ENCODE measurements around the gene GLT1D1. TPM values are rescaled to one million over a fixed set of nuclear protein-coding genes. Genes with fewer than 3 reads are reported as not detected.

GLT1D1 gene
- total RNA-seq, 1 experiment from 2014 or later = not detected

DNA sequence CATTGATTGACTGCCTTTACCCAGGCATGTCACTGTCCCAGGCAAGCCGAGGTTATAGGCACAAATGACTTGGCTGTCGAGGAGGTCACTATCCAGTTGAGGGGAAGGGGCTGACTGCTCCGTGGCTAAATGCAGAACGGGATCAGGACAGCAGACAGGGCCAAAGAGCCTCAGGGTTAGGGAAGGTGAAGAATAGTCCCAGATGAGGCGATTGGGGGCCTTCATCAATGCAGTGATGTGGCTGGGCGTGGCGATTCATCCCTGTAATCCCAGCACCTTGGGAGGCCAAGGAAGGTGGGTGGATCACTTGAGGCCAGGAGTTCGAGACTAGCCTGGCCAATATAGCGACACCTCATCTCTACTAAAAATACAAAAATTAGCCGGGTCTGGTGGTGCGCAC lies 10.7 kb upstream of the GLT1D1 start:
- no peaks in the 10 kb centered on the region for H3K79me2 ChIP-seq (ENCODE audit: insufficient read depth, low read length)
- H4K20me1 ChIP-seq (ENCODE audit: insufficient read depth) = no peaks in the 10 kb centered on the region
- no peak overlapping the region for H2AFZ ChIP-seq (ENCODE audit: low read depth, low read length, poor library complexity, severe bottlenecking)
- 0 out of 2 replicates have a peak, but pooled peaks cover 16% of the 10 kb centered on the region for H3K27me3 ChIP-seq (ENCODE audit: insufficient read depth, low read length)
- intact Hi-C loops (cut with micrococcal nuclease) = no loop called here
- no peak for ATAC-seq
- H3K36me3 ChIP-seq (ENCODE audit: control insufficient read depth in 1 of 2, insufficient read depth in 2 of 2, low read length in 2 of 2) = no peaks in the 10 kb centered on the region
- H3K9me2 ChIP-seq (ENCODE audit: insufficient read depth) = no peaks in the 10 kb centered on the region
- TF ChIP-seq CEBPB (IDR thresholded peaks at IDR 0.05; ENCODE audit: low read depth) = no peak
- TF ChIP-seq, protein P1, sequence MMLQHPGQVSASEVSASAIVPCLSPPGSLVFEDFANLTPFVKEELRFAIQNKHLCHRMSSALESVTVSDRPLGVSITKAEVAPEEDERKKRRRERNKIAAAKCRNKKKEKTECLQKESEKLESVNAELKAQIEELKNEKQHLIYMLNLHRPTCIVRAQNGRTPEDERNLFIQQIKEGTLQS (IDR thresholded peaks at IDR 0.05) = no peak
- no peak for TF ChIP-seq SP1 (IDR thresholded peaks at IDR 0.05; ENCODE audit: low read depth)
- no peak for TF ChIP-seq SRF (IDR thresholded peaks at IDR 0.05; ENCODE audit: low read depth)
- TF ChIP-seq CBX3 (IDR thresholded peaks at IDR 0.05; ENCODE audit: low read depth) = no peak
- TF ChIP-seq TCF7L2 (IDR thresholded peaks at IDR 0.05; ENCODE audit: borderline replicate concordance, extremely low read depth, insufficient read depth, insufficient read length) = no peak
- no peak for TF ChIP-seq ZFX (IDR thresholded peaks at IDR 0.05)
- no peak for TF ChIP-seq FOSL1 (IDR thresholded peaks at IDR 0.05; ENCODE audit: low read depth)
- TF ChIP-seq ELF1 (IDR thresholded peaks at IDR 0.05; ENCODE audit: borderline replicate concordance, low read depth) = no peak
- no peak overlapping the region for H3K27ac ChIP-seq (ENCODE audit: low read depth, low read length)
- no peak overlapping the region for H3K4me3 ChIP-seq (replicated peaks in 1 of 2; ENCODE audit: low read depth in 1 of 2, low read length in 2 of 2)
- CTCF ChIA-PET = no interaction called here
- no TSS peak for BruUV-seq (replicated peaks)
- no peak for DNase-seq (ENCODE audit: low read depth, low spot score)
- POLR2A ChIA-PET = no interaction called here
- no peaks in the 10 kb centered on the region for H3K4me1 ChIP-seq (ENCODE audit: control insufficient read depth in 1 of 2, insufficient read depth in 2 of 2, low read length in 2 of 2)
- no peaks in the 10 kb centered on the region for H3K9me3 ChIP-seq (ENCODE audit: control insufficient read depth in 1 of 2, insufficient read depth in 1 of 2, low read depth in 1 of 2, low read length in 2 of 2)
- RAD21 ChIA-PET (ENCODE audit: low non-redundant PET in 1 of 2, low total read pairs in 2 of 2, uncharacterized antibody in 2 of 2, unreplicated experiment in 2 of 2) = no interaction called here
- H3K4me2 ChIP-seq (ENCODE audit: low read length) = no peak overlapping the region
- H3K9ac ChIP-seq (ENCODE audit: low read length) = no peak overlapping the region

DNA sequence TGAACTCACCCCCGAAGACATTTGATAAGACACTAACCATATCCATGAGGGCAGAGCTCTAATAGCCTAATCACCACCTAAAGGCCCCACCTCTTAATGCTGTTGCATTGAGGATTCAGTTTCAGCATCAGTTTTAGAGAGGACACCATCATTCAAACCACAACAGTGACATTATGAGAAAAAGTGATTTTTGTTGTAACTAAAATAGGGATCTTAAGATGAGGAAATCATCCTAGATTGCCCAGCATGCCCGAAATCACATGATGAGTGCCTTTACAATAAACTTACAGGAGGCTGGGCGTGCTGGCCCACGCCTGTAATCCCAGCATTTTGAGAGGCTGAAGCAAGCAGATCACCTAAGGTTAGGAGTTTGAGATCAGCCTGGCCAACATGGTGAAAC lies 9.7 kb upstream of the GLT1D1 start:
- Histone ChIP-seq H3K4me2 (ENCODE audit: low read length) (no peak overlapping the region), H3K4me1 (ENCODE audit: control insufficient read depth in 1 of 2, insufficient read depth in 2 of 2, low read length in 2 of 2) (no peaks in the 10 kb centered on the region), H4K20me1 (ENCODE audit: insufficient read depth) (no peaks in the 10 kb centered on the region), H3K79me2 (ENCODE audit: insufficient read depth, low read length) (no peaks in the 10 kb centered on the region), H3K9me2 (ENCODE audit: insufficient read depth) (no peaks in the 10 kb centered on the region), H3K4me3 (replicated peaks in 1 of 2; ENCODE audit: low read depth in 1 of 2, low read length in 2 of 2) (no peak overlapping the region), H3K27me3 (ENCODE audit: insufficient read depth, low read length) (0 out of 2 replicates have a peak, but pooled peaks cover 16% of the 10 kb centered on the region), H2AFZ (ENCODE audit: low read depth, low read length, poor library complexity, severe bottlenecking) (no peak overlapping the region), H3K36me3 (ENCODE audit: control insufficient read depth in 1 of 2, insufficient read depth in 2 of 2, low read length in 2 of 2) (no peaks in the 10 kb centered on the region), H3K27ac (ENCODE audit: low read depth, low read length) (no peak overlapping the region), H3K9me3 (ENCODE audit: control insufficient read depth in 1 of 2, insufficient read depth in 1 of 2, low read depth in 1 of 2, low read length in 2 of 2) (no peaks in the 10 kb centered on the region), H3K9ac (ENCODE audit: low read length) (no peak overlapping the region)
- POLR2A ChIA-PET = no interaction called here
- intact Hi-C loops (cut with micrococcal nuclease) = no loop called here
- no TSS peak for BruUV-seq (replicated peaks)
- CTCF ChIA-PET = no interaction called here
- ATAC-seq = no peak
- RAD21 ChIA-PET (ENCODE audit: low non-redundant PET in 1 of 2, low total read pairs in 2 of 2, uncharacterized antibody in 2 of 2, unreplicated experiment in 2 of 2) = no interaction called here
- DNase-seq (ENCODE audit: low read depth, low spot score) = no peak
- TF ChIP-seq, protein P2, sequence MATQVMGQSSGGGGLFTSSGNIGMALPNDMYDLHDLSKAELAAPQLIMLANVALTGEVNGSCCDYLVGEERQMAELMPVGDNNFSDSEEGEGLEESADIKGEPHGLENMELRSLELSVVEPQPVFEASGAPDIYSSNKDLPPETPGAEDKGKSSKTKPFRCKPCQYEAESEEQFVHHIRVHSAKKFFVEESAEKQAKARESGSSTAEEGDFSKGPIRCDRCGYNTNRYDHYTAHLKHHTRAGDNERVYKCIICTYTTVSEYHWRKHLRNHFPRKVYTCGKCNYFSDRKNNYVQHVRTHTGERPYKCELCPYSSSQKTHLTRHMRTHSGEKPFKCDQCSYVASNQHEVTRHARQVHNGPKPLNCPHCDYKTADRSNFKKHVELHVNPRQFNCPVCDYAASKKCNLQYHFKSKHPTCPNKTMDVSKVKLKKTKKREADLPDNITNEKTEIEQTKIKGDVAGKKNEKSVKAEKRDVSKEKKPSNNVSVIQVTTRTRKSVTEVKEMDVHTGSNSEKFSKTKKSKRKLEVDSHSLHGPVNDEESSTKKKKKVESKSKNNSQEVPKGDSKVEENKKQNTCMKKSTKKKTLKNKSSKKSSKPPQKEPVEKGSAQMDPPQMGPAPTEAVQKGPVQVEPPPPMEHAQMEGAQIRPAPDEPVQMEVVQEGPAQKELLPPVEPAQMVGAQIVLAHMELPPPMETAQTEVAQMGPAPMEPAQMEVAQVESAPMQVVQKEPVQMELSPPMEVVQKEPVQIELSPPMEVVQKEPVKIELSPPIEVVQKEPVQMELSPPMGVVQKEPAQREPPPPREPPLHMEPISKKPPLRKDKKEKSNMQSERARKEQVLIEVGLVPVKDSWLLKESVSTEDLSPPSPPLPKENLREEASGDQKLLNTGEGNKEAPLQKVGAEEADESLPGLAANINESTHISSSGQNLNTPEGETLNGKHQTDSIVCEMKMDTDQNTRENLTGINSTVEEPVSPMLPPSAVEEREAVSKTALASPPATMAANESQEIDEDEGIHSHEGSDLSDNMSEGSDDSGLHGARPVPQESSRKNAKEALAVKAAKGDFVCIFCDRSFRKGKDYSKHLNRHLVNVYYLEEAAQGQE (IDR thresholded peaks at IDR 0.05; ENCODE audit: low read depth) = no peak
- TF ChIP-seq SIN3A (IDR thresholded peaks at IDR 0.05; ENCODE audit: low read depth) (no peak), POLR2AphosphoS5 (IDR thresholded peaks at IDR 0.05; ENCODE audit: low read depth, low read length) (no peak), ZNF274 (IDR thresholded peaks at IDR 0.05; ENCODE audit: low read depth, low read length) (no peak), ZFX (IDR thresholded peaks at IDR 0.05) (no peak), EZH2 (IDR thresholded peaks at IDR 0.05) (no peak), EGR1 (IDR thresholded peaks at IDR 0.05; ENCODE audit: low read depth) (no peak), YY1 (IDR thresholded peaks at IDR 0.05; ENCODE audit: extremely low read depth, insufficient replicate concordance, low read depth, low read length) (no peak), FOSL1 (IDR thresholded peaks at IDR 0.05; ENCODE audit: low read depth) (no peak), CEBPB (IDR thresholded peaks at IDR 0.05; ENCODE audit: low read depth) (no peak), SRF (IDR thresholded peaks at IDR 0.05; ENCODE audit: low read depth) (no peak)
- TF ChIP-seq, protein P3, sequence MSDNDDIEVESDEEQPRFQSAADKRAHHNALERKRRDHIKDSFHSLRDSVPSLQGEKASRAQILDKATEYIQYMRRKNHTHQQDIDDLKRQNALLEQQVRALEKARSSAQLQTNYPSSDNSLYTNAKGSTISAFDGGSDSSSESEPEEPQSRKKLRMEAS (IDR thresholded peaks at IDR 0.05) = no peak
